Panc1 (cell line): ENCODE measurements around the gene HORMAD2. TPM values are rescaled to one million over a fixed set of nuclear protein-coding genes. Genes with fewer than 3 reads are reported as not detected.

Source experiments
- ATAC-seq: fragments of 200-7000 bp; cut with Tn5 transposase; 2 replicates; pipeline ENCODE4 v1.9.1; 2020; ENCODE audit warnings: mild to moderate bottlenecking, moderate library complexity
- BruUV-seq: library from RNA; stranded (reverse); fragments of 400-500 nt; replicated peaks from 2 replicates; lab custom pipeline; 2021; lab: Mats Ljungman, UMichigan
- CTCF ChIA-PET: fragments of 300-600 bp; sonication (Branson Sonifier 250); formaldehyde crosslinking; loops from one replicate; lab custom pipeline; 2022; ENCODE audit warnings: antibody characterized with exemption; lab: Charles Lee
- POLR2A ChIA-PET: fragments of 300-600 bp; sonication (Branson Sonifier 250); formaldehyde crosslinking; loops from one replicate; lab custom pipeline; 2022; ENCODE audit warnings: antibody characterized with exemption; lab: Charles Lee
- DNase-seq: peaks from one replicate; pipeline ENCODE4 v3.0.0-alpha.2; 2010; ENCODE audit warnings: low read depth, low spot score
- H3K27ac ChIP-seq: 2 replicates; pipeline ENCODE4 v1.5.1; 2011; ENCODE audit warnings: mild to moderate bottlenecking, low read length, inconsistent platforms
- H3K27me3 ChIP-seq: fragments of 200-500 bp; sonication (Bioruptor generic); 2 replicates; pipeline ENCODE4 v1.6.0; 2014; ENCODE audit warnings: low read length, inconsistent platforms; ENCODE audit not compliant: control insufficient read depth, insufficient read depth
- H3K36me3 ChIP-seq: fragments of 200-500 bp; sonication (Bioruptor generic); 2 replicates; pipeline ENCODE4 v1.5.1; 2014; ENCODE audit warnings: inconsistent platforms, mild to moderate bottlenecking, low read length, moderate library complexity; ENCODE audit not compliant: control insufficient read depth, insufficient read depth
- H3K4me1 ChIP-seq: 2 replicates; pipeline ENCODE4 v1.5.1; 2011; ENCODE audit warnings: inconsistent platforms, mild to moderate bottlenecking, low read length, moderate library complexity; ENCODE audit not compliant: control insufficient read depth, insufficient read depth
- H3K4me3 ChIP-seq, 2 experiments: 2 replicates each; pipeline ENCODE4 v1.5.1; 2011 to 2012; ENCODE audit warnings: low read depth in 2 of 2, low read length in 2 of 2, mild to moderate bottlenecking in 2 of 2, inconsistent platforms in 1 of 2, moderate library complexity in 1 of 2
- H3K9me3 ChIP-seq: fragments of 200-500 bp; sonication (Bioruptor generic); 2 replicates; pipeline ENCODE4 v1.5.1; 2014; ENCODE audit warnings: low read depth, mild to moderate bottlenecking, inconsistent platforms, low read length, moderate library complexity; ENCODE audit not compliant: control insufficient read depth, insufficient read depth
- CTCF ChIP-seq: fragments of 450-650 bp; IDR thresholded peaks from 2 replicates; pipeline ENCODE4 v1.5.1; 2017; ENCODE audit warnings: mild to moderate bottlenecking
- POLR2AphosphoS5 ChIP-seq: IDR thresholded peaks from 2 replicates; pipeline ENCODE4 v1.6.1; 2012; ENCODE audit warnings: mild to moderate bottlenecking, low read depth, low read length, moderate library complexity
- SIN3A ChIP-seq: IDR thresholded peaks from 2 replicates; pipeline ENCODE4 v1.6.1; 2012; ENCODE audit warnings: low read depth, mild to moderate bottlenecking, low read length, moderate library complexity, borderline replicate concordance; ENCODE audit not compliant: insufficient read depth
- TCF7L2 ChIP-seq: IDR thresholded peaks from 2 replicates; pipeline ENCODE4 v1.6.1; 2011; ENCODE audit warnings: mild to moderate bottlenecking, low read depth, low read length, inconsistent platforms
- in situ Hi-C: cut with HindIII; loops from 2 replicates; pipeline ENCODE4 v1.10.0; 2016; ENCODE audit warnings: low sequenced_read_pairs, low pct_unique_long_range_greater_than_20kb
- intact Hi-C: fragments of 100-400 bp; cut with micrococcal nuclease; formaldehyde crosslinking; loops from one replicate; pipeline ENCODE4 v1.10.0; 2022; ENCODE audit not compliant: unreplicated experiment
- total RNA-seq: library from RNA; stranded (reverse); gene quantifications from one replicate; pipeline ENCODE4 v1.2.1, GENCODE V29; 2021; ENCODE audit not compliant: unreplicated experiment
- TF ChIP-seq, protein P1 (sequence below), 2 experiments: IDR thresholded peaks; 2 replicates each; pipeline ENCODE4 v1.6.1; 2011 to 2012; ENCODE audit warnings: low read depth in 2 of 2, control low read depth in 1 of 2, low read length in 1 of 2, mild to moderate bottlenecking in 1 of 2, moderate library complexity in 1 of 2; ENCODE audit not compliant: insufficient read depth in 1 of 2

Gene HORMAD2
- total RNA-seq, 1 experiment from 2014 or later: not detected

DNA sequence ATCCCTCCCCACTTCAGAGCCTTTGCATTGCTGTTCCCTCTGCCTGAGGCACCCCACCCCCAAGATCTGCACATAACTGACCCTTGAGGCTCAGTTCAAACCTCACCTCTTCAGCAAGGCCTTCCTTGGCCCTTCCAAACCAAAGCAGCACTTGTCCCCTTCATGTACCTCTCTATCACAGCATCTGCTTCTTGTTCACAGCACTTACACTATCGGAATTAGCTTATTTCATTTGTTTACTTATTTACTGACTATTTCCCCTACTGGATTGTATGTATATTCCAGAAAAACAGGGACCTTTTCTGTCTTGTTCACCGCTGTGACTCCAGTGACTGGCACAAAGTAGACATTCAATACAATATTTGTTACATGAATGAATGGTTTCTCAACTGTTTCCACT is 38.0 kb downstream of the HORMAD2 start:
- BruUV-seq: no TSS peak
- ATAC-seq (no peak), DNase-seq (no peak)
- intact Hi-C loops (no loop called here), in situ Hi-C loops (no loop called here)
- H3K27ac ChIP-seq: peak overlapping the region; percentile 18; the same call in 1 of the 2 replicates
- ChIA-PET POLR2A (interaction anchor here (0.6 kb wide), 1 partner anchor 137 kb away, joined by 11 read pairs; no protein-coding TSS in a partner anchor), CTCF (no interaction called here)
- H3K27me3 ChIP-seq: no peaks in the 10 kb centered on the region
- TF ChIP-seq SIN3A (no peak), POLR2AphosphoS5 (no peak), TCF7L2 (no peak), CTCF (no peak)
- TF ChIP-seq, protein P1, sequence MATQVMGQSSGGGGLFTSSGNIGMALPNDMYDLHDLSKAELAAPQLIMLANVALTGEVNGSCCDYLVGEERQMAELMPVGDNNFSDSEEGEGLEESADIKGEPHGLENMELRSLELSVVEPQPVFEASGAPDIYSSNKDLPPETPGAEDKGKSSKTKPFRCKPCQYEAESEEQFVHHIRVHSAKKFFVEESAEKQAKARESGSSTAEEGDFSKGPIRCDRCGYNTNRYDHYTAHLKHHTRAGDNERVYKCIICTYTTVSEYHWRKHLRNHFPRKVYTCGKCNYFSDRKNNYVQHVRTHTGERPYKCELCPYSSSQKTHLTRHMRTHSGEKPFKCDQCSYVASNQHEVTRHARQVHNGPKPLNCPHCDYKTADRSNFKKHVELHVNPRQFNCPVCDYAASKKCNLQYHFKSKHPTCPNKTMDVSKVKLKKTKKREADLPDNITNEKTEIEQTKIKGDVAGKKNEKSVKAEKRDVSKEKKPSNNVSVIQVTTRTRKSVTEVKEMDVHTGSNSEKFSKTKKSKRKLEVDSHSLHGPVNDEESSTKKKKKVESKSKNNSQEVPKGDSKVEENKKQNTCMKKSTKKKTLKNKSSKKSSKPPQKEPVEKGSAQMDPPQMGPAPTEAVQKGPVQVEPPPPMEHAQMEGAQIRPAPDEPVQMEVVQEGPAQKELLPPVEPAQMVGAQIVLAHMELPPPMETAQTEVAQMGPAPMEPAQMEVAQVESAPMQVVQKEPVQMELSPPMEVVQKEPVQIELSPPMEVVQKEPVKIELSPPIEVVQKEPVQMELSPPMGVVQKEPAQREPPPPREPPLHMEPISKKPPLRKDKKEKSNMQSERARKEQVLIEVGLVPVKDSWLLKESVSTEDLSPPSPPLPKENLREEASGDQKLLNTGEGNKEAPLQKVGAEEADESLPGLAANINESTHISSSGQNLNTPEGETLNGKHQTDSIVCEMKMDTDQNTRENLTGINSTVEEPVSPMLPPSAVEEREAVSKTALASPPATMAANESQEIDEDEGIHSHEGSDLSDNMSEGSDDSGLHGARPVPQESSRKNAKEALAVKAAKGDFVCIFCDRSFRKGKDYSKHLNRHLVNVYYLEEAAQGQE (IDR thresholded peaks at IDR 0.05; ENCODE audit: insufficient read depth in 1 of 2, low read depth in 2 of 2, low read length in 1 of 2): no peak
- no peaks in the 10 kb centered on the region for H3K9me3 ChIP-seq
- no peak overlapping the region for H3K4me3 ChIP-seq
- H3K4me1 ChIP-seq: peaks cover 3% of the 10 kb centered on the region; the same call in 1 of the 2 replicates
- no peaks in the 10 kb centered on the region for H3K36me3 ChIP-seq

DNA sequence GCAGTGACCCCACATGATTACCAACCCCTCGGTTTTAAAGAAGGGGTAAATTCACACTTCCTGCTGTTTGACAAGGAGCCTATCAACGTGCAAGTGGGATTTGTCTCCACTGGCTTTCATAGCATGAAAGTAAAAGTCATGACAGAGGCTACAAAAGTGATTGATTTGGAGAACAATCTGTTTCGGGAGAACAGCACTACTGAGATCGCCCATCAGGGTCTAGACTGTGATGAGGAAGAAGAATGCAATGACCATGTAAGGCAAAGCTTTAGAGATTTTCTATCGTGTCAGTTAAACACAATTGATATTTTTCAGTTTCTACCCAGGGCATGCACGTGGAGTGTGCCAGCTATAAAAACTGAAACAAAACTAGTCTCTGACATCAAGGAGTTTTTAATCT is 41.7 kb downstream of the HORMAD2 start:
- ATAC-seq (no peak), DNase-seq (no peak)
- BruUV-seq: no TSS peak
- Histone ChIP-seq H3K27ac (peak overlapping the region; percentile 40; the same call in 1 of the 2 replicates), H3K9me3 (no peaks in the 10 kb centered on the region), H3K4me3 (no peak overlapping the region), H3K4me1 (peaks cover 3% of the 10 kb centered on the region; the same call in 1 of the 2 replicates), H3K36me3 (no peaks in the 10 kb centered on the region), H3K27me3 (no peaks in the 10 kb centered on the region)
- TF ChIP-seq TCF7L2: no peak
- TF ChIP-seq POLR2AphosphoS5: no peak
- TF ChIP-seq SIN3A: no peak
- TF ChIP-seq CTCF: no peak
- POLR2A ChIA-PET: no interaction called here
- CTCF ChIA-PET: no interaction called here
- intact Hi-C loops (no loop called here), in situ Hi-C loops (no loop called here)
